OCI-LY7 (cell line): ENCODE results near the gene ADAMTS8.
"Not testable (repeated sequence)": the region's sequence is repeated elsewhere in the genome, so short reads cannot be mapped to it uniquely, and the experiment has no call there.

Source experiments
- EZH2phosphoT487 ChIP-seq: fragments of 200-600 bp; sonication (generic); IDR thresholded peaks from 2 replicates; pipeline ENCODE4 v1.6.1; 2018; ENCODE audit warnings: low read depth, borderline replicate concordance, mild to moderate bottlenecking, mixed run types, antibody characterized with exemption, low read length, moderate library complexity, mixed read lengths
- TF ChIP-seq, protein P1 (sequence below): fragments of 200-600 bp; sonication (generic); conservative IDR thresholded peaks from 2 replicates; pipeline ENCODE4 v1.5.1; 2014; ENCODE audit warnings: mild to moderate bottlenecking, antibody characterized with exemption, low read length, moderate library complexity, mixed read lengths

DNA sequence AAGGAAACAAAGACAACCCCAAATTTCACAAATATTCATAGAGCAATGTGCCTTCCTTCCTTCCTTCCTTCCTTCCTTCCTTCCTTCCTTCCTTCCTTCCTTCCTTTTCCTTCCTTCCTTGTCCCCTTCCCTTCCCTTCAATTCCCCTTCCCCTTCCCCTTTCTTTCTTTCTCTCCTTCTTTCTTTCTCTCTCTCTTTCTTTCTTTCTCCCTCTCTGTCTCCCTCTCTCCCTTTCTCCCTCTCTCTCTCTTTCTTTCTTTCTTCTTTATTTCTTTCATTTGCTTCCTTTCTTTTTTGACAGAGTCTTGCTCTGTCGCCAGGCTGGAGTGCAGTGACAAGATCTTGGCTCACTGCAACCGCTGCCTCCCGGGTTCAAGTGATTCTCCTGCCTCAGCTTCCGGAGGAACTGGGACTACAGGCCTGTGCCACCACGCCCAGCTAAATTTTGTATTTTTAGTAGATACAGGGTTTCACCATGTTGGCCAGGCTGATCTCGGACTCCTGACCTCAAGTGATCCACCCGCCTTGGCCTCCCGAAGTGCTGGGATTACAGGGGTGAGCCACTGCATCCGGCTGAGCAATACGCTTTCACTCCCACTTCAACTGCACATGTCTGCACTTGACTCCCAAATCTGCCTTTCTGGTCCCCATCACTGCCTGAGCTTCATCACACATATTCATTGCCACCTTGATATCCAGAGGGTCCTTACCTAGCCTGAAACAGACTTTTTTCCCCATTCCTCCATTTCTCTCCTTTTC, 10.2 kb upstream of the ADAMTS8 start:
- TF ChIP-seq, protein P1, sequence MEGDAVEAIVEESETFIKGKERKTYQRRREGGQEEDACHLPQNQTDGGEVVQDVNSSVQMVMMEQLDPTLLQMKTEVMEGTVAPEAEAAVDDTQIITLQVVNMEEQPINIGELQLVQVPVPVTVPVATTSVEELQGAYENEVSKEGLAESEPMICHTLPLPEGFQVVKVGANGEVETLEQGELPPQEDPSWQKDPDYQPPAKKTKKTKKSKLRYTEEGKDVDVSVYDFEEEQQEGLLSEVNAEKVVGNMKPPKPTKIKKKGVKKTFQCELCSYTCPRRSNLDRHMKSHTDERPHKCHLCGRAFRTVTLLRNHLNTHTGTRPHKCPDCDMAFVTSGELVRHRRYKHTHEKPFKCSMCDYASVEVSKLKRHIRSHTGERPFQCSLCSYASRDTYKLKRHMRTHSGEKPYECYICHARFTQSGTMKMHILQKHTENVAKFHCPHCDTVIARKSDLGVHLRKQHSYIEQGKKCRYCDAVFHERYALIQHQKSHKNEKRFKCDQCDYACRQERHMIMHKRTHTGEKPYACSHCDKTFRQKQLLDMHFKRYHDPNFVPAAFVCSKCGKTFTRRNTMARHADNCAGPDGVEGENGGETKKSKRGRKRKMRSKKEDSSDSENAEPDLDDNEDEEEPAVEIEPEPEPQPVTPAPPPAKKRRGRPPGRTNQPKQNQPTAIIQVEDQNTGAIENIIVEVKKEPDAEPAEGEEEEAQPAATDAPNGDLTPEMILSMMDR: not testable (repeated sequence)
- TF ChIP-seq EZH2phosphoT487: not testable (repeated sequence)
